WTC11 (cell line): ENCODE data around the gene PKM. TPM values are rescaled to one million over a fixed set of nuclear protein-coding genes. Genes with fewer than 3 reads are reported as not detected.

Experiments
- ATAC-seq: fragments of 200-7000 bp; cut with Tn5 transposase; 2 replicates; pipeline ENCODE4 v1.10.0; 2021; ENCODE audit warnings: mild to moderate bottlenecking, moderate library complexity
- CTCF ChIA-PET: fragments of 300-600 bp; sonication (Branson Sonifier 250); formaldehyde crosslinking; loops from one replicate; lab custom pipeline; 2021; ENCODE audit warnings: antibody characterized with exemption; lab: Charles Lee
- POLR2A ChIA-PET: fragments of 350-600 bp; sonication (Branson Sonifier 250); formaldehyde crosslinking; loops from one replicate; lab custom pipeline; 2021; ENCODE audit warnings: antibody characterized with exemption; lab: Charles Lee
- DNase-seq: peaks from one replicate; pipeline ENCODE4 v3.0.0; 2021; ENCODE audit warnings: low spot score
- H3K27ac Mint-ChIP-seq: 2 replicates; pipeline ENCODE4 v1.8.0; 2021; ENCODE audit warnings: mixed read lengths
- H3K27me3 Mint-ChIP-seq: 2 replicates; pipeline ENCODE4 v1.8.0; 2021; ENCODE audit warnings: low read depth, mild to moderate bottlenecking, moderate library complexity, mixed read lengths
- H3K36me3 Mint-ChIP-seq: 2 replicates; pipeline ENCODE4 v1.8.0; 2021; ENCODE audit warnings: mixed read lengths
- H3K4me1 Mint-ChIP-seq: 2 replicates; pipeline ENCODE4 v1.8.0; 2022; ENCODE audit warnings: mixed read lengths
- H3K4me3 Mint-ChIP-seq: 2 replicates; pipeline ENCODE4 v1.8.0; 2021; ENCODE audit warnings: mild to moderate bottlenecking, moderate library complexity, mixed read lengths
- H3K9me3 Mint-ChIP-seq: 2 replicates; pipeline ENCODE4 v1.8.0; 2021; ENCODE audit warnings: mixed read lengths
- CREB1 ChIP-seq: sonication (generic); formaldehyde crosslinking; IDR thresholded peaks from 2 replicates; pipeline ENCODE4 v1.8.0; 2023; ENCODE audit warnings: mild to moderate bottlenecking, missing genetic modification reagents
- ELF4 ChIP-seq: sonication (generic); formaldehyde crosslinking; IDR thresholded peaks from 2 replicates; pipeline ENCODE4 v1.8.1; 2022; ENCODE audit warnings: low read depth, mild to moderate bottlenecking, moderate library complexity, missing genetic modification reagents
- EMX1 ChIP-seq: fragments of 250-450 bp; sonication (Bioruptor Pico); IDR thresholded peaks from 2 replicates; pipeline ENCODE4 v1.8.0; 2021; ENCODE audit warnings: mild to moderate bottlenecking
- FOXJ3 ChIP-seq: sonication (generic); formaldehyde crosslinking; IDR thresholded peaks from 2 replicates; pipeline ENCODE4 v1.9.0; 2021; ENCODE audit warnings: missing genetic modification reagents, mild to moderate bottlenecking, borderline replicate concordance
- GRHL2 ChIP-seq: fragments of 250-450 bp; sonication (Bioruptor Pico); IDR thresholded peaks from 2 replicates; pipeline ENCODE4 v1.8.0; 2022; ENCODE audit warnings: mild to moderate bottlenecking, moderate library complexity; ENCODE audit not compliant: insufficient replicate concordance, severe bottlenecking
- MXD4 ChIP-seq: fragments of 250-450 bp; sonication (Bioruptor Pico); IDR thresholded peaks from 2 replicates; pipeline ENCODE4 v1.8.0; 2021; ENCODE audit warnings: mild to moderate bottlenecking, moderate library complexity, borderline replicate concordance
- NR1H2 ChIP-seq: sonication (generic); formaldehyde crosslinking; IDR thresholded peaks from 2 replicates; pipeline ENCODE4 v1.9.0; 2021; ENCODE audit warnings: mild to moderate bottlenecking, moderate library complexity, missing genetic modification reagents
- RELA ChIP-seq: sonication (generic); formaldehyde crosslinking; IDR thresholded peaks from 2 replicates; pipeline ENCODE4 v1.8.1; 2022; ENCODE audit warnings: missing genetic modification reagents, mild to moderate bottlenecking, borderline replicate concordance
- TEAD1 ChIP-seq: sonication (generic); formaldehyde crosslinking; IDR thresholded peaks from 2 replicates; pipeline ENCODE4 v1.8.0; 2022; ENCODE audit warnings: mild to moderate bottlenecking, missing genetic modification reagents
- TP53 ChIP-seq: sonication (generic); formaldehyde crosslinking; IDR thresholded peaks from 2 replicates; pipeline ENCODE4 v1.8.1; 2023; ENCODE audit warnings: mild to moderate bottlenecking, missing genetic modification reagents
- ZNF219 ChIP-seq: sonication (generic); formaldehyde crosslinking; IDR thresholded peaks from 2 replicates; pipeline ENCODE4 v1.8.0; 2023; ENCODE audit warnings: missing genetic modification reagents, mild to moderate bottlenecking, borderline replicate concordance
- ZNF232 ChIP-seq: sonication (generic); formaldehyde crosslinking; IDR thresholded peaks from 2 replicates; pipeline ENCODE4 v1.8.0; 2022; ENCODE audit warnings: mild to moderate bottlenecking, missing genetic modification reagents
- total RNA-seq: library from RNA; stranded (reverse); gene quantifications from 3 replicates; pipeline ENCODE4 v1.2.3, GENCODE V29; 2021
- TF ChIP-seq, protein P1 (sequence below): sonication (generic); formaldehyde crosslinking; IDR thresholded peaks from 2 replicates; pipeline ENCODE4 v1.8.0; 2022; ENCODE audit warnings: missing genetic modification reagents
- TF ChIP-seq, protein P2 (sequence below): sonication (generic); formaldehyde crosslinking; IDR thresholded peaks from 2 replicates; pipeline ENCODE4 v1.8.0; 2022; ENCODE audit warnings: mild to moderate bottlenecking, missing genetic modification reagents
- TF ChIP-seq, protein P3 (sequence below): sonication (generic); formaldehyde crosslinking; IDR thresholded peaks from 2 replicates; pipeline ENCODE4 v1.8.1; 2023; ENCODE audit warnings: mild to moderate bottlenecking, missing genetic modification reagents, borderline replicate concordance
- TF ChIP-seq, protein P4 (sequence below): sonication (generic); formaldehyde crosslinking; conservative IDR thresholded peaks from 2 replicates; pipeline ENCODE4 v1.8.1; 2023; ENCODE audit warnings: mild to moderate bottlenecking, low read depth, missing genetic modification reagents, moderate library complexity
- TF ChIP-seq, protein P5 (sequence below): sonication (generic); formaldehyde crosslinking; IDR thresholded peaks from 2 replicates; pipeline ENCODE4 v1.8.1; 2023; ENCODE audit warnings: mild to moderate bottlenecking, moderate library complexity, missing genetic modification reagents

Gene PKM
- total RNA-seq, 1 experiment from 2014 or later: 858 TPM

DNA sequence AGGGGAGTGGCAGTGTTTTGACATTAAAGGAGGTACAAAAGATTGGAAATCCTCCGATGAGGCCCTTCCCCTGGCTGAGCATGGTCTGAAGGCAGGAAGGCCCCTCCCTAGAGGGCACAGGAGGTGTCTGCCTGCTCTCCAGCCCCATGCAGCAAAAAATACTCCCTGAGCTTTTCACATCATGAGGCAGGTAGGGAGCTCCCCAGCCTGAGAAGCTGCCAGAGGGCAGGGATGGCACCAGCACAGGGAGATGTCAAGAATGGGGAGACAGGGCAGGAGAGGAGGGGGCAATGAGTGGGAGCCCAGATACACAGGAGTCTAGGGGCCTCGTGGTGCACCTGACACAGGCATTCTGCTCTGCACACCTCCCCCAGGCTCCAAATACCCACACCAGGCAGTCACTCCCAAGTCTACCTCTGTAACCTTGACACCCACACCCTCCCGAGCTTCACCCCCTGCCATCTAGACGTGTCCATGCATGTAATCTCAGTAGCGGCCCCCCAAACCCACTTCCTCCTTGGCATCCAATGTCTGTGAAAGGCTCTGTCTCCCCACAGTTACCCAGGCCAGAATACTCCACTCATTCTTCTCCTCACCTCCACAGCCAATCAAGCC is 56.3 kb downstream of the PKM start (continued):
- TF ChIP-seq, protein P1, sequence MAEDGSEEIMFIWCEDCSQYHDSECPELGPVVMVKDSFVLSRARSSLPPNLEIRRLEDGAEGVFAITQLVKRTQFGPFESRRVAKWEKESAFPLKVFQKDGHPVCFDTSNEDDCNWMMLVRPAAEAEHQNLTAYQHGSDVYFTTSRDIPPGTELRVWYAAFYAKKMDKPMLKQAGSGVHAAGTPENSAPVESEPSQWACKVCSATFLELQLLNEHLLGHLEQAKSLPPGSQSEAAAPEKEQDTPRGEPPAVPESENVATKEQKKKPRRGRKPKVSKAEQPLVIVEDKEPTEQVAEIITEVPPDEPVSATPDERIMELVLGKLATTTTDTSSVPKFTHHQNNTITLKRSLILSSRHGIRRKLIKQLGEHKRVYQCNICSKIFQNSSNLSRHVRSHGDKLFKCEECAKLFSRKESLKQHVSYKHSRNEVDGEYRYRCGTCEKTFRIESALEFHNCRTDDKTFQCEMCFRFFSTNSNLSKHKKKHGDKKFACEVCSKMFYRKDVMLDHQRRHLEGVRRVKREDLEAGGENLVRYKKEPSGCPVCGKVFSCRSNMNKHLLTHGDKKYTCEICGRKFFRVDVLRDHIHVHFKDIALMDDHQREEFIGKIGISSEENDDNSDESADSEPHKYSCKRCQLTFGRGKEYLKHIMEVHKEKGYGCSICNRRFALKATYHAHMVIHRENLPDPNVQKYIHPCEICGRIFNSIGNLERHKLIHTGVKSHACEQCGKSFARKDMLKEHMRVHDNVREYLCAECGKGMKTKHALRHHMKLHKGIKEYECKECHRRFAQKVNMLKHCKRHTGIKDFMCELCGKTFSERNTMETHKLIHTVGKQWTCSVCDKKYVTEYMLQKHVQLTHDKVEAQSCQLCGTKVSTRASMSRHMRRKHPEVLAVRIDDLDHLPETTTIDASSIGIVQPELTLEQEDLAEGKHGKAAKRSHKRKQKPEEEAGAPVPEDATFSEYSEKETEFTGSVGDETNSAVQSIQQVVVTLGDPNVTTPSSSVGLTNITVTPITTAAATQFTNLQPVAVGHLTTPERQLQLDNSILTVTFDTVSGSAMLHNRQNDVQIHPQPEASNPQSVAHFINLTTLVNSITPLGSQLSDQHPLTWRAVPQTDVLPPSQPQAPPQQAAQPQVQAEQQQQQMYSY (CRISPR knock-in tag): no peak
- TF ChIP-seq EMX1 (CRISPR knock-in tag) (no peak), TEAD1 (CRISPR knock-in tag) (no peak), MXD4 (CRISPR knock-in tag) (no peak), FOXJ3 (CRISPR knock-in tag) (no peak), GRHL2 (CRISPR knock-in tag) (no peak)

DNA sequence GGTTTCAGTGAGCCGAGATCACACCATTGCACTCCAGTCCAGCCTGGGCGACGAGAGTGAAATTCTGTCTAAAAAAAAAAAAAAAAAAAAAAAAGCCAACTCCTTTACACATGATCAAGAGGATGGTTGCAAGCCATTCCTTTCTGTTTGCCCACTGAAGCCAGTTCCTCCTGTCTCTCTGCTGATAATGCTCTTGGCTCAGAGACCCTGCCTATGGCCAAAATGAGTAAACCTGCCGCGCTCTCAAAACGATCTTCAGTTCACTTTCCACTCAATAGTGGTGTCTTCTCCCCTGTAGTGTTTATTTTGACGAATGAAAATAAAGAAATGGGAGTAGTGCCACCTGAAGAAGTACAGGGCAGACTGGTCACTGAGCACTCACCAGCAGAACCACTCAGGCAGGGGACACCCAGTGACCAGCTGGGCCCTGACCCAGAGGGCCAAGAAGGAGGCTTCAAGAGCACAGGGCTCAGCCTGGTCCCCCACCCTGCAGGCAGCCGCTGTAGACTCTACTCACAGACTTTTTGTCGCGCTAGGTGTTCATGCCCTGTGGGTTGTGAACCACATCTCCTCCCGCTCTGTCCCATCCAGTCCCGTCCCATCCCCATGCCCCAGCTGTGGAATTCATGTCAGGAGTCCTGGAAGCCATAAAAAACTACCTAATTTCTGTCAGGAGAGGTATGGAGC is 57.0 kb downstream of the PKM start:
- ChIA-PET CTCF (interaction anchor here (0.6 to 3.3 kb wide), 2 partner anchors 18 to 21 kb away, joined by 4 to 8 read pairs; no protein-coding TSS in a partner anchor), POLR2A (interaction anchor here (0.7 kb wide), 1 partner anchor 579 kb away, joined by 5 read pairs; no protein-coding TSS in a partner anchor)
- Mint-ChIP-seq H3K27ac (no peak overlapping the region; the same call in 1 of the 2 replicates), H3K4me3 (no peak overlapping the region), H3K9me3 (no peaks in the 10 kb centered on the region), H3K27me3 (no peaks in the 10 kb centered on the region), H3K36me3 (no peaks in the 10 kb centered on the region), H3K4me1 (peaks cover 14% of the 10 kb centered on the region)
- ATAC-seq: no peak
- DNase-seq: no peak
- TF ChIP-seq NR1H2 (CRISPR knock-in tag) (no peak), ZNF232 (CRISPR knock-in tag) (no peak), RELA (no peak), FOXJ3 (CRISPR knock-in tag) (no peak)
- TF ChIP-seq, protein P2, sequence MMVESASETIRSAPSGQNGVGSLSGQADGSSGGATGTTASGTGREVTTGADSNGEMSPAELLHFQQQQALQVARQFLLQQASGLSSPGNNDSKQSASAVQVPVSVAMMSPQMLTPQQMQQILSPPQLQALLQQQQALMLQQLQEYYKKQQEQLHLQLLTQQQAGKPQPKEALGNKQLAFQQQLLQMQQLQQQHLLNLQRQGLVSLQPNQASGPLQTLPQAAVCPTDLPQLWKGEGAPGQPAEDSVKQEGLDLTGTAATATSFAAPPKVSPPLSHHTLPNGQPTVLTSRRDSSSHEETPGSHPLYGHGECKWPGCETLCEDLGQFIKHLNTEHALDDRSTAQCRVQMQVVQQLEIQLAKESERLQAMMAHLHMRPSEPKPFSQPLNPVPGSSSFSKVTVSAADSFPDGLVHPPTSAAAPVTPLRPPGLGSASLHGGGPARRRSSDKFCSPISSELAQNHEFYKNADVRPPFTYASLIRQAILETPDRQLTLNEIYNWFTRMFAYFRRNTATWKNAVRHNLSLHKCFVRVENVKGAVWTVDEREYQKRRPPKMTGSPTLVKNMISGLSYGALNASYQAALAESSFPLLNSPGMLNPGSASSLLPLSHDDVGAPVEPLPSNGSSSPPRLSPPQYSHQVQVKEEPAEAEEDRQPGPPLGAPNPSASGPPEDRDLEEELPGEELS (CRISPR knock-in tag): no peak
- TF ChIP-seq, protein P3, sequence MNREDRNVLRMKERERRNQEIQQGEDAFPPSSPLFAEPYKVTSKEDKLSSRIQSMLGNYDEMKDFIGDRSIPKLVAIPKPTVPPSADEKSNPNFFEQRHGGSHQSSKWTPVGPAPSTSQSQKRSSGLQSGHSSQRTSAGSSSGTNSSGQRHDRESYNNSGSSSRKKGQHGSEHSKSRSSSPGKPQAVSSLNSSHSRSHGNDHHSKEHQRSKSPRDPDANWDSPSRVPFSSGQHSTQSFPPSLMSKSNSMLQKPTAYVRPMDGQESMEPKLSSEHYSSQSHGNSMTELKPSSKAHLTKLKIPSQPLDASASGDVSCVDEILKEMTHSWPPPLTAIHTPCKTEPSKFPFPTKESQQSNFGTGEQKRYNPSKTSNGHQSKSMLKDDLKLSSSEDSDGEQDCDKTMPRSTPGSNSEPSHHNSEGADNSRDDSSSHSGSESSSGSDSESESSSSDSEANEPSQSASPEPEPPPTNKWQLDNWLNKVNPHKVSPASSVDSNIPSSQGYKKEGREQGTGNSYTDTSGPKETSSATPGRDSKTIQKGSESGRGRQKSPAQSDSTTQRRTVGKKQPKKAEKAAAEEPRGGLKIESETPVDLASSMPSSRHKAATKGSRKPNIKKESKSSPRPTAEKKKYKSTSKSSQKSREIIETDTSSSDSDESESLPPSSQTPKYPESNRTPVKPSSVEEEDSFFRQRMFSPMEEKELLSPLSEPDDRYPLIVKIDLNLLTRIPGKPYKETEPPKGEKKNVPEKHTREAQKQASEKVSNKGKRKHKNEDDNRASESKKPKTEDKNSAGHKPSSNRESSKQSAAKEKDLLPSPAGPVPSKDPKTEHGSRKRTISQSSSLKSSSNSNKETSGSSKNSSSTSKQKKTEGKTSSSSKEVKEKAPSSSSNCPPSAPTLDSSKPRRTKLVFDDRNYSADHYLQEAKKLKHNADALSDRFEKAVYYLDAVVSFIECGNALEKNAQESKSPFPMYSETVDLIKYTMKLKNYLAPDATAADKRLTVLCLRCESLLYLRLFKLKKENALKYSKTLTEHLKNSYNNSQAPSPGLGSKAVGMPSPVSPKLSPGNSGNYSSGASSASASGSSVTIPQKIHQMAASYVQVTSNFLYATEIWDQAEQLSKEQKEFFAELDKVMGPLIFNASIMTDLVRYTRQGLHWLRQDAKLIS (CRISPR knock-in tag): no peak
- TF ChIP-seq, all 79 proteins: peak for 0

DNA sequence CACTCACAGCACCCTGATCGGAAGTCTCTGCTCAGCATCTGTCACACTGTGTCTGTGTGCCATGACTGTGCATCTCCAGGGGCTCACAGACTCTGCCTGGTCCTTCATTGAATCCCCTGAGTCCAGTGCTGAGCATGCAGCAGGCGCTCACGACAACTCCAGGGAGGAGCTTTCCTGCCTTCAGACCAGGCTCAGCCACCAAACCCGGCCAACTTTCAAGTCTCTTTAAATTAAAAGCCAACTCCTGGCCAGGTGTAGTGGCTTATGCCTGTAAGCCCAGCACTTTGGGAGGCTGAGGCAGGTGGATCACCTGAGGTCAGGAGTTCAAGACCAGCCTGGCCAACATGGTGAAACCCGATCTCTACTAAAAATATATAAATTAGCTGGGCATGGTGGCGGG is 57.6 kb downstream of the PKM start:
- Mint-ChIP-seq H3K36me3 (no peaks in the 10 kb centered on the region), H3K27ac (no peak overlapping the region), H3K4me3 (no peak overlapping the region), H3K4me1 (peaks cover 16% of the 10 kb centered on the region), H3K27me3 (no peaks in the 10 kb centered on the region), H3K9me3 (no peaks in the 10 kb centered on the region)
- DNase-seq: no peak
- no peak for ATAC-seq
- ChIA-PET POLR2A (interaction anchor here (0.7 kb wide), 1 partner anchor 579 kb away, joined by 5 read pairs; no protein-coding TSS in a partner anchor), CTCF (interaction anchor here (0.7 to 3.3 kb wide), 2 partner anchors 17 to 26 kb away, joined by 4 to 8 read pairs; no protein-coding TSS in a partner anchor)
- TF ChIP-seq ZNF219 (CRISPR knock-in tag) (no peak), TP53 (CRISPR knock-in tag) (no peak), CREB1 (CRISPR knock-in tag) (no peak), ELF4 (CRISPR knock-in tag) (no peak)
- TF ChIP-seq, protein P4, sequence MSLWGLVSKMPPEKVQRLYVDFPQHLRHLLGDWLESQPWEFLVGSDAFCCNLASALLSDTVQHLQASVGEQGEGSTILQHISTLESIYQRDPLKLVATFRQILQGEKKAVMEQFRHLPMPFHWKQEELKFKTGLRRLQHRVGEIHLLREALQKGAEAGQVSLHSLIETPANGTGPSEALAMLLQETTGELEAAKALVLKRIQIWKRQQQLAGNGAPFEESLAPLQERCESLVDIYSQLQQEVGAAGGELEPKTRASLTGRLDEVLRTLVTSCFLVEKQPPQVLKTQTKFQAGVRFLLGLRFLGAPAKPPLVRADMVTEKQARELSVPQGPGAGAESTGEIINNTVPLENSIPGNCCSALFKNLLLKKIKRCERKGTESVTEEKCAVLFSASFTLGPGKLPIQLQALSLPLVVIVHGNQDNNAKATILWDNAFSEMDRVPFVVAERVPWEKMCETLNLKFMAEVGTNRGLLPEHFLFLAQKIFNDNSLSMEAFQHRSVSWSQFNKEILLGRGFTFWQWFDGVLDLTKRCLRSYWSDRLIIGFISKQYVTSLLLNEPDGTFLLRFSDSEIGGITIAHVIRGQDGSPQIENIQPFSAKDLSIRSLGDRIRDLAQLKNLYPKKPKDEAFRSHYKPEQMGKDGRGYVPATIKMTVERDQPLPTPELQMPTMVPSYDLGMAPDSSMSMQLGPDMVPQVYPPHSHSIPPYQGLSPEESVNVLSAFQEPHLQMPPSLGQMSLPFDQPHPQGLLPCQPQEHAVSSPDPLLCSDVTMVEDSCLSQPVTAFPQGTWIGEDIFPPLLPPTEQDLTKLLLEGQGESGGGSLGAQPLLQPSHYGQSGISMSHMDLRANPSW (CRISPR knock-in tag): no peak
- TF ChIP-seq, protein P5, sequence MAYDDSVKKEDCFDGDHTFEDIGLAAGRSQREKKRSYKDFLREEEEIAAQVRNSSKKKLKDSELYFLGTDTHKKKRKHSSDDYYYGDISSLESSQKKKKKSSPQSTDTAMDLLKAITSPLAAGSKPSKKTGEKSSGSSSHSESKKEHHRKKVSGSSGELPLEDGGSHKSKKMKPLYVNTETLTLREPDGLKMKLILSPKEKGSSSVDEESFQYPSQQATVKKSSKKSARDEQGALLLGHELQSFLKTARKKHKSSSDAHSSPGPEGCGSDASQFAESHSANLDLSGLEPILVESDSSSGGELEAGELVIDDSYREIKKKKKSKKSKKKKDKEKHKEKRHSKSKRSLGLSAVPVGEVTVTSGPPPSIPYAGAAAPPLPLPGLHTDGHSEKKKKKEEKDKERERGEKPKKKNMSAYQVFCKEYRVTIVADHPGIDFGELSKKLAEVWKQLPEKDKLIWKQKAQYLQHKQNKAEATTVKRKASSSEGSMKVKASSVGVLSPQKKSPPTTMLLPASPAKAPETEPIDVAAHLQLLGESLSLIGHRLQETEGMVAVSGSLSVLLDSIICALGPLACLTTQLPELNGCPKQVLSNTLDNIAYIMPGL (CRISPR knock-in tag): no peak
